NOMO-1 treated with DMSO at 0.1 percent for 48 hours (cell line): ENCODE results near the gene RIMBP3C.
"Not testable (repeated sequence)": the region's sequence is repeated elsewhere in the genome, so short reads cannot be mapped to it uniquely, and the experiment has no call there.

Experiments
- DNase-seq: peaks from one replicate; lab custom pipeline; 2025; ENCODE audit not compliant: unreplicated experiment; lab: John Stamatoyannopoulos, UW

The RIMBP3C gene

GRCh38 chr22:21579474-21579851 is 28.2 kb upstream of the RIMBP3C start:
- DNase-seq, result no peak

- DNase-seq, result no peak
These were observed 22.7 kb upstream of the RIMBP3C start for GRCh38 chr22:21573750-21574494.

- no peak for DNase-seq
These were observed 22.1 kb upstream of the RIMBP3C start for GRCh38 chr22:21573293-21573734.

- DNase-seq, result no peak
These were observed 20.4 kb upstream of the RIMBP3C start for GRCh38 chr22:21571679-21572078.

GRCh38 chr22:21570398-21570797 is 19.1 kb upstream of the RIMBP3C start:
- DNase-seq, result no peak

GRCh38 chr22:21569459-21570170 is 18.4 kb upstream of the RIMBP3C start:
- peak; percentile 58 for DNase-seq

- DNase-seq, result not testable (repeated sequence)
These were observed 17.8 kb upstream of the RIMBP3C start for GRCh38 chr22:21569076-21569427.

GRCh38 chr22:21568347-21569075 is 17.2 kb upstream of the RIMBP3C start:
- peak; percentile 45 for DNase-seq

- peak; percentile 79 for DNase-seq
These were observed 16.4 kb upstream of the RIMBP3C start, which contains the start of gene UBE2L3 for GRCh38 chr22:21567456-21568346. Gene UBE2L3 (plus strand): TSS chr22:21567714. CDS start chr22:21567745, 31 bp downstream.

- no peak for DNase-seq
These were observed 13.2 kb upstream of the RIMBP3C start for GRCh38 chr22:21564411-21564810.

- DNase-seq, result no peak
These were observed 12.7 kb upstream of the RIMBP3C start for GRCh38 chr22:21563912-21564311.

GRCh38 chr22:21560657-21561056 is 9.4 kb upstream of the RIMBP3C start:
- DNase-seq, result not testable (repeated sequence)

- DNase-seq, result not testable (repeated sequence)
These were observed 8.3 kb upstream of the RIMBP3C start for GRCh38 chr22:21559345-21560125.

GRCh38 chr22:21550678-21551047 is 598 bp downstream of the RIMBP3C start:
- DNase-seq, result not testable (repeated sequence)

- not testable (repeated sequence) for DNase-seq
These were observed 1.1 kb downstream of the RIMBP3C start for GRCh38 chr22:21550008-21550677.

- DNase-seq, result not testable (repeated sequence)
These were observed 1.7 kb downstream of the RIMBP3C start for GRCh38 chr22:21549558-21549957.

- not testable (repeated sequence) for DNase-seq
These were observed 6.6 kb downstream of the RIMBP3C start for GRCh38 chr22:21544432-21545322.

GRCh38 chr22:21539862-21540261 is 11.4 kb downstream of the RIMBP3C start:
- not testable (repeated sequence) for DNase-seq
